Measurements from ENCODE around the gene SENP5. TPM values are rescaled to one million over a fixed set of nuclear protein-coding genes. Genes with fewer than 3 reads are reported as not detected.

SENP5 gene
- total and polyA plus RNA-seq, 2 of the 8 experiments (the other 6 are each of a cell fraction or from before 2014, with no cell fraction given), result 6.7 to 27.3 TPM

- no peak for TF ChIP-seq MAX (IDR thresholded peaks at IDR 0.05)
- TF ChIP-seq CBX5 (IDR thresholded peaks at IDR 0.05; ENCODE audit: low read depth, low read length), result no peak
- no peak for TF ChIP-seq PHF8 (conservative IDR thresholded peaks at IDR 0.05; ENCODE audit: low read depth, low read length)
- no peak for TF ChIP-seq RBBP5 (IDR thresholded peaks at IDR 0.05; ENCODE audit: borderline replicate concordance, low read depth, low read length)
- TF ChIP-seq JUND (IDR thresholded peaks at IDR 0.05; ENCODE audit: low read length), result no peak
- no peak for TF ChIP-seq POLR2A (IDR thresholded peaks at IDR 0.05; ENCODE audit: control extremely low read depth in 1 of 2, low read depth in 2 of 2, low read length in 2 of 2)
- TF ChIP-seq, protein P1, sequence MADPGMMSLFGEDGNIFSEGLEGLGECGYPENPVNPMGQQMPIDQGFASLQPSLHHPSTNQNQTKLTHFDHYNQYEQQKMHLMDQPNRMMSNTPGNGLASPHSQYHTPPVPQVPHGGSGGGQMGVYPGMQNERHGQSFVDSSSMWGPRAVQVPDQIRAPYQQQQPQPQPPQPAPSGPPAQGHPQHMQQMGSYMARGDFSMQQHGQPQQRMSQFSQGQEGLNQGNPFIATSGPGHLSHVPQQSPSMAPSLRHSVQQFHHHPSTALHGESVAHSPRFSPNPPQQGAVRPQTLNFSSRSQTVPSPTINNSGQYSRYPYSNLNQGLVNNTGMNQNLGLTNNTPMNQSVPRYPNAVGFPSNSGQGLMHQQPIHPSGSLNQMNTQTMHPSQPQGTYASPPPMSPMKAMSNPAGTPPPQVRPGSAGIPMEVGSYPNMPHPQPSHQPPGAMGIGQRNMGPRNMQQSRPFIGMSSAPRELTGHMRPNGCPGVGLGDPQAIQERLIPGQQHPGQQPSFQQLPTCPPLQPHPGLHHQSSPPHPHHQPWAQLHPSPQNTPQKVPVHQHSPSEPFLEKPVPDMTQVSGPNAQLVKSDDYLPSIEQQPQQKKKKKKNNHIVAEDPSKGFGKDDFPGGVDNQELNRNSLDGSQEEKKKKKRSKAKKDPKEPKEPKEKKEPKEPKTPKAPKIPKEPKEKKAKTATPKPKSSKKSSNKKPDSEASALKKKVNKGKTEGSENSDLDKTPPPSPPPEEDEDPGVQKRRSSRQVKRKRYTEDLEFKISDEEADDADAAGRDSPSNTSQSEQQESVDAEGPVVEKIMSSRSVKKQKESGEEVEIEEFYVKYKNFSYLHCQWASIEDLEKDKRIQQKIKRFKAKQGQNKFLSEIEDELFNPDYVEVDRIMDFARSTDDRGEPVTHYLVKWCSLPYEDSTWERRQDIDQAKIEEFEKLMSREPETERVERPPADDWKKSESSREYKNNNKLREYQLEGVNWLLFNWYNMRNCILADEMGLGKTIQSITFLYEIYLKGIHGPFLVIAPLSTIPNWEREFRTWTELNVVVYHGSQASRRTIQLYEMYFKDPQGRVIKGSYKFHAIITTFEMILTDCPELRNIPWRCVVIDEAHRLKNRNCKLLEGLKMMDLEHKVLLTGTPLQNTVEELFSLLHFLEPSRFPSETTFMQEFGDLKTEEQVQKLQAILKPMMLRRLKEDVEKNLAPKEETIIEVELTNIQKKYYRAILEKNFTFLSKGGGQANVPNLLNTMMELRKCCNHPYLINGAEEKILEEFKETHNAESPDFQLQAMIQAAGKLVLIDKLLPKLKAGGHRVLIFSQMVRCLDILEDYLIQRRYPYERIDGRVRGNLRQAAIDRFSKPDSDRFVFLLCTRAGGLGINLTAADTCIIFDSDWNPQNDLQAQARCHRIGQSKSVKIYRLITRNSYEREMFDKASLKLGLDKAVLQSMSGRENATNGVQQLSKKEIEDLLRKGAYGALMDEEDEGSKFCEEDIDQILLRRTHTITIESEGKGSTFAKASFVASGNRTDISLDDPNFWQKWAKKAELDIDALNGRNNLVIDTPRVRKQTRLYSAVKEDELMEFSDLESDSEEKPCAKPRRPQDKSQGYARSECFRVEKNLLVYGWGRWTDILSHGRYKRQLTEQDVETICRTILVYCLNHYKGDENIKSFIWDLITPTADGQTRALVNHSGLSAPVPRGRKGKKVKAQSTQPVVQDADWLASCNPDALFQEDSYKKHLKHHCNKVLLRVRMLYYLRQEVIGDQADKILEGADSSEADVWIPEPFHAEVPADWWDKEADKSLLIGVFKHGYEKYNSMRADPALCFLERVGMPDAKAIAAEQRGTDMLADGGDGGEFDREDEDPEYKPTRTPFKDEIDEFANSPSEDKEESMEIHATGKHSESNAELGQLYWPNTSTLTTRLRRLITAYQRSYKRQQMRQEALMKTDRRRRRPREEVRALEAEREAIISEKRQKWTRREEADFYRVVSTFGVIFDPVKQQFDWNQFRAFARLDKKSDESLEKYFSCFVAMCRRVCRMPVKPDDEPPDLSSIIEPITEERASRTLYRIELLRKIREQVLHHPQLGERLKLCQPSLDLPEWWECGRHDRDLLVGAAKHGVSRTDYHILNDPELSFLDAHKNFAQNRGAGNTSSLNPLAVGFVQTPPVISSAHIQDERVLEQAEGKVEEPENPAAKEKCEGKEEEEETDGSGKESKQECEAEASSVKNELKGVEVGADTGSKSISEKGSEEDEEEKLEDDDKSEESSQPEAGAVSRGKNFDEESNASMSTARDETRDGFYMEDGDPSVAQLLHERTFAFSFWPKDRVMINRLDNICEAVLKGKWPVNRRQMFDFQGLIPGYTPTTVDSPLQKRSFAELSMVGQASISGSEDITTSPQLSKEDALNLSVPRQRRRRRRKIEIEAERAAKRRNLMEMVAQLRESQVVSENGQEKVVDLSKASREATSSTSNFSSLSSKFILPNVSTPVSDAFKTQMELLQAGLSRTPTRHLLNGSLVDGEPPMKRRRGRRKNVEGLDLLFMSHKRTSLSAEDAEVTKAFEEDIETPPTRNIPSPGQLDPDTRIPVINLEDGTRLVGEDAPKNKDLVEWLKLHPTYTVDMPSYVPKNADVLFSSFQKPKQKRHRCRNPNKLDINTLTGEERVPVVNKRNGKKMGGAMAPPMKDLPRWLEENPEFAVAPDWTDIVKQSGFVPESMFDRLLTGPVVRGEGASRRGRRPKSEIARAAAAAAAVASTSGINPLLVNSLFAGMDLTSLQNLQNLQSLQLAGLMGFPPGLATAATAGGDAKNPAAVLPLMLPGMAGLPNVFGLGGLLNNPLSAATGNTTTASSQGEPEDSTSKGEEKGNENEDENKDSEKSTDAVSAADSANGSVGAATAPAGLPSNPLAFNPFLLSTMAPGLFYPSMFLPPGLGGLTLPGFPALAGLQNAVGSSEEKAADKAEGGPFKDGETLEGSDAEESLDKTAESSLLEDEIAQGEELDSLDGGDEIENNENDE (IDR thresholded peaks at IDR 0.05; ENCODE audit: insufficient replicate concordance, low read length), result no peak
- TF ChIP-seq CBX8 (IDR thresholded peaks at IDR 0.05; ENCODE audit: borderline replicate concordance, low read depth, low read length), result no peak
Measured at GRCh38 chr3:196931828-196932587, 64.3 kb downstream of the SENP5 start (continued).
